Adrenal gland (tissue), 5 donors: ENCODE measurements around the gene FGD4.

ENCODE experiments used
- POLR2A ChIP-seq, 2 donors: fragments of 450-650 bp; IDR thresholded peaks; one replicate each; pipeline ENCODE4 v1.6.1; 2017; ENCODE audit warnings: antibody characterized with exemption in 2 of 2, mild to moderate bottlenecking in 2 of 2, moderate library complexity in 1 of 2
- TF ChIP-seq, protein P1 (sequence below), 6 experiments: fragments of 450-650 bp in 4 of 6; fragments of 200-600 bp in 2 of 6; sonication (generic) in 1 of 6; IDR thresholded peaks; 1 replicate in 5 of 6; 2 replicates in 1 of 6; pipeline versions ENCODE4 v1.5.1 to v1.8.0; 2016 to 2021; ENCODE audit warnings: antibody characterized with exemption in 6 of 6, mild to moderate bottlenecking in 2 of 6, moderate library complexity in 1 of 6
- donor health status: DM: no; HTN: no; CAD: no.

DNA sequence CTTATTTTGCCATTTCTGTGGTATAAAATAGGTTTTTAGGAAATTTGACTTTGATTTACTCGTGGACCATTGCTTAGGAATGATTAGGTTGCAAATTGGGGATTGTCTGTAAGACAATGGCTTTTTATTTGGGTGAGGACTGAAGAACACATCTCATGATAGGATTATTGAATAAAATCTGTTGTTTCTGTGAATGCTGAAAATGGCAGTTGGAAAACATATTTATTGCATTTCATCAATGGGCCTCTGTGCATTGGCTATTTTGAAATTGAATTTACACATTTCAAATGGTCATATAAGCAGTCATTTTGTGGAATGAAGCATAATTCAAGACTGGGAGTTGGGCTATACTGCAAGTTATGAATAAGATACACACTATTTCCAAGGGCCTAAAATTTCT lies 46.0 kb downstream of the FGD4 start:
- no peak for TF ChIP-seq POLR2A (IDR thresholded peaks at IDR 0.05)
- TF ChIP-seq, protein P1, sequence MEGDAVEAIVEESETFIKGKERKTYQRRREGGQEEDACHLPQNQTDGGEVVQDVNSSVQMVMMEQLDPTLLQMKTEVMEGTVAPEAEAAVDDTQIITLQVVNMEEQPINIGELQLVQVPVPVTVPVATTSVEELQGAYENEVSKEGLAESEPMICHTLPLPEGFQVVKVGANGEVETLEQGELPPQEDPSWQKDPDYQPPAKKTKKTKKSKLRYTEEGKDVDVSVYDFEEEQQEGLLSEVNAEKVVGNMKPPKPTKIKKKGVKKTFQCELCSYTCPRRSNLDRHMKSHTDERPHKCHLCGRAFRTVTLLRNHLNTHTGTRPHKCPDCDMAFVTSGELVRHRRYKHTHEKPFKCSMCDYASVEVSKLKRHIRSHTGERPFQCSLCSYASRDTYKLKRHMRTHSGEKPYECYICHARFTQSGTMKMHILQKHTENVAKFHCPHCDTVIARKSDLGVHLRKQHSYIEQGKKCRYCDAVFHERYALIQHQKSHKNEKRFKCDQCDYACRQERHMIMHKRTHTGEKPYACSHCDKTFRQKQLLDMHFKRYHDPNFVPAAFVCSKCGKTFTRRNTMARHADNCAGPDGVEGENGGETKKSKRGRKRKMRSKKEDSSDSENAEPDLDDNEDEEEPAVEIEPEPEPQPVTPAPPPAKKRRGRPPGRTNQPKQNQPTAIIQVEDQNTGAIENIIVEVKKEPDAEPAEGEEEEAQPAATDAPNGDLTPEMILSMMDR (IDR thresholded peaks at IDR 0.05), result no peak
